IMR-90 (cell line): ENCODE measurements around the gene ELP6.

Experiments
- POLR2A ChIP-seq: IDR thresholded peaks from 2 replicates; pipeline ENCODE4 v1.6.1; 2012; ENCODE audit warnings: mild to moderate bottlenecking, low read depth, low read length
- TF ChIP-seq, protein P1 (sequence below): conservative IDR thresholded peaks from 2 replicates; pipeline ENCODE4 v1.5.1; 2012; ENCODE audit warnings: mild to moderate bottlenecking, low read depth, low read length, improper control_type of control experiment

DNA sequence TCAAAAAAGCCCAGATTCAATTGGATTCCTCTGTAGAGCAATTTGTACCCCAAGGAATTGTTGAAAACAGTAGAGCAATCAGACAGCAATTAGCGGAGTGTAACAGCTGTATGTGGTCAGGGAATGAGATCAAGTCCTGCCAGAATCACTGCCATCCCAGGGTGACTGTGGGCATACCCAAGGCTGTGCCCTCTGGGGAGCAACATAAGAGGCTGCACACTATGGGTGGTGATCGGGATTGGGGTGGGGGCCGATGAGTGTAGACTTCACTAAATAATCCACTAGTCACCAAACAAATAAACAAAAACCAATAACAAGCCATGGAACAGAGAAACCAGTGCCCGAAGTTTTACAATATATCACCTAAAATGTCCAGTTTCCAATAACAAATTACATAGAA, 12.1 kb upstream of the ELP6 start:
- TF ChIP-seq, protein P1, sequence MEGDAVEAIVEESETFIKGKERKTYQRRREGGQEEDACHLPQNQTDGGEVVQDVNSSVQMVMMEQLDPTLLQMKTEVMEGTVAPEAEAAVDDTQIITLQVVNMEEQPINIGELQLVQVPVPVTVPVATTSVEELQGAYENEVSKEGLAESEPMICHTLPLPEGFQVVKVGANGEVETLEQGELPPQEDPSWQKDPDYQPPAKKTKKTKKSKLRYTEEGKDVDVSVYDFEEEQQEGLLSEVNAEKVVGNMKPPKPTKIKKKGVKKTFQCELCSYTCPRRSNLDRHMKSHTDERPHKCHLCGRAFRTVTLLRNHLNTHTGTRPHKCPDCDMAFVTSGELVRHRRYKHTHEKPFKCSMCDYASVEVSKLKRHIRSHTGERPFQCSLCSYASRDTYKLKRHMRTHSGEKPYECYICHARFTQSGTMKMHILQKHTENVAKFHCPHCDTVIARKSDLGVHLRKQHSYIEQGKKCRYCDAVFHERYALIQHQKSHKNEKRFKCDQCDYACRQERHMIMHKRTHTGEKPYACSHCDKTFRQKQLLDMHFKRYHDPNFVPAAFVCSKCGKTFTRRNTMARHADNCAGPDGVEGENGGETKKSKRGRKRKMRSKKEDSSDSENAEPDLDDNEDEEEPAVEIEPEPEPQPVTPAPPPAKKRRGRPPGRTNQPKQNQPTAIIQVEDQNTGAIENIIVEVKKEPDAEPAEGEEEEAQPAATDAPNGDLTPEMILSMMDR = no peak
- TF ChIP-seq POLR2A = no peak
